Activated T-cell treated with anti-CD3 and anti-CD28 coated beads, Interleukin-2, amount 50 U/mL, for 24 hours (primary cell): ENCODE data around the gene UBXN11.
"Not testable (repeated sequence)": the region's sequence is repeated elsewhere in the genome, so short reads cannot be mapped to it uniquely, and the experiment has no call there.

Source experiments
- DNase-seq: peaks from one replicate; pipeline ENCODE4 v3.0.0-alpha.2; 2020
- H3K27ac Mint-ChIP-seq: 2 replicates; pipeline ENCODE4 v1.8.0; 2020; ENCODE audit warnings: mild to moderate bottlenecking, mixed read lengths
- H3K27me3 Mint-ChIP-seq: 2 replicates; pipeline ENCODE4 v1.8.0; 2020; ENCODE audit warnings: mixed read lengths
- H3K36me3 Mint-ChIP-seq: 2 replicates; pipeline ENCODE4 v1.8.0; 2020; ENCODE audit warnings: low read depth, mixed read lengths
- H3K4me1 Mint-ChIP-seq: 2 replicates; pipeline ENCODE4 v1.8.0; 2020; ENCODE audit warnings: low read depth, mixed read lengths
- H3K4me3 Mint-ChIP-seq: 2 replicates; pipeline ENCODE4 v1.8.0; 2020; ENCODE audit warnings: mild to moderate bottlenecking, moderate library complexity, mixed read lengths
- H3K9me3 Mint-ChIP-seq: 2 replicates; pipeline ENCODE4 v1.8.0; 2020; ENCODE audit warnings: mixed read lengths

The UBXN11 gene

GRCh38 chr1:26305667-26306289 is 658 bp downstream of the UBXN11 start:
- Mint-ChIP-seq H3K27me3 (no peaks in the 10 kb centered on the region), H3K36me3 (peaks cover 13% of the 10 kb centered on the region), H3K27ac (peak overlapping the region; percentile 97), H3K4me3 (peak overlapping the region; percentile 99), H3K4me1 (peaks cover 32% of the 10 kb centered on the region), H3K9me3 (no peaks in the 10 kb centered on the region)
- DNase-seq = no peak

DNA sequence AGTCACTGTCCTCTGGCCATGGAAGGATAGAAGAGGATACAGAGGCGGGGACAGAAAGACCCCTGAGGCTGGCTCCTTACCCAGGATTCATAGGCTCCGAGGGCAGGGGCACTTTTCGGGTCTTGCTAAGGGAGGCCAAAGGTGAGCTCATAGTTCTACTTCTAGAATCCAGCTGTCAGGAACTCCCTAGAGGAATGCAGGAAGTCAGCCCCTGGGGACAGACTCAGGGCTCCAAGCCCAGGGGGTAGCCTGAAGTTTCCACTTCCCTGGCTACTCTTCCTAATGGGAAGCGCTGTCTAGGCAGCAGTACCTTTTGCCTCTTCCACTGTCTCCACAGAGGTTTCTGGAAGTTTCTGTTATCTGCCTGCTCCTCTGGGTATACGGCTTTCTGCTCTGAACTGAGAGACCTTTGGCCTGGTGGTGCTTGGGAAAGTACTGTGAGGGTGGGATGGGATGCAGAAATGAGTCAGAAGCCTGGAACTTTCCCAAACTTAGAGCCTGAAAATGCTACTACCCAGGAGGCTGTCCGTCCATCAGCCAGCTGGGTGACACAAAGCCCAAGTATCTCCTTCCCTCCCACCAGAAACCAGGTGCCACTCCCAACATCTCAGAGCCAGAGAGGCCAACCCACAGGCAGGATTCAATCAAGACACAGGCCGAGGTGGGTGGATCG is 3.6 kb downstream of the UBXN11 start:
- Mint-ChIP-seq H3K27me3 (no peaks in the 10 kb centered on the region), H3K36me3 (peaks cover 13% of the 10 kb centered on the region), H3K4me1 (peaks cover 28% of the 10 kb centered on the region), H3K4me3 (no peak overlapping the region), H3K27ac (no peak overlapping the region), H3K9me3 (no peaks in the 10 kb centered on the region)
- DNase-seq = no peak

DNA sequence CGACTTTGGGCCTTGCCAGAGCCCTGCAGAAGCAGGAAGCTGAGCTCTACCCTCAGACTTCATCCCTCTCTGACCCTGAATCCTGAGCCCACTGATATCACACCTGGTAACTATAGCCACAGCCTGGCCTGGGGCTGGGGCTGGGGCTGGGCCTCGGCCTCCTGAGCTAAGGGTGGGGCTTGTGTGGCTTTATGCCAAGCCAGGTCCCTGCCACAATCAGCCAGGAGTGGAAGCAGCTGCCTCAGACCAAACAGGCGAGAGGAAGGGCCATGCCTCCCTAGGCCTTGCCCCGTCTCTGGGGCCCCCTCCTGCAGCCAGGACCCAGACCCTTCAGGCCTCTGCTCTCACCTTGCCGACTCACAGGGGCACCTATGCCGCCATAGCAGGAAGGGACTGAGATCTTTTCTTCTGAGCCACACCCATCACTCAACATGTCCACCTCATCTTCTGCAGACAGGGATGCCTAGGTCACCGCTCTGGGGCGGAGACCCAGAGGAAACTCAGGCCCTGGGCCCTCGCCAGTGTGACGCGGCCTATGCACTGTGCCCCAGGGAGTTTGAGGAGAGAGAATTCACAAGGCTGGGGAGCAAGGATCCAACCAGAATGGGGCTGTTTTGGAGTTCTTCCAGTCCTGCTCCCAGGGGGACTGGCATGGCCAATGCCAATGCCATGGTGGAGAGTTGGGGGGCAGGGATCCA is 5.7 kb downstream of the UBXN11 start:
- DNase-seq = no peak
- no peak overlapping the region for H3K27ac Mint-ChIP-seq
- H3K27me3 Mint-ChIP-seq = no peaks in the 10 kb centered on the region
- H3K4me1 Mint-ChIP-seq = peaks cover 10% of the 10 kb centered on the region
- peaks cover 19% of the 10 kb centered on the region for H3K36me3 Mint-ChIP-seq
- H3K4me3 Mint-ChIP-seq = no peak overlapping the region
- H3K9me3 Mint-ChIP-seq = no peaks in the 10 kb centered on the region

DNA sequence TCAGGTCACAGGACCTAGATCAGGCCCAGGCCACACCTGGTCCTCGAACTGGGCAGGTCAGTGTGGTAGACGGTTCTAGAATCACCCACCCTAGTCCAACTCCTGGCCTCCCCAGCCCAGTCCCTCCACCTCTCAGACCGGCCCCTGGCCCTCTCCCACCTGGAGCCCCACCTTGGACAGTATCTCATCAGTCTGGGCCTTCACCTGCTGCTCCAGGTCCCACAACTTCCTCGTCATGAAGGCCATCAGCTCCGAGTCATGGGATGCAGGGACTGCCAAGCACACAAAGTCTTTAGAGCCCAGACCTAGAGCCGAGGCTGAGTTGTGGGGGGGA is 8.7 kb downstream of the UBXN11 start:
- no peak overlapping the region for H3K4me3 Mint-ChIP-seq
- H3K9me3 Mint-ChIP-seq = no peaks in the 10 kb centered on the region
- H3K27me3 Mint-ChIP-seq = no peaks in the 10 kb centered on the region
- no peak overlapping the region for H3K27ac Mint-ChIP-seq
- peaks cover 38% of the 10 kb centered on the region for H3K36me3 Mint-ChIP-seq
- peaks cover 9% of the 10 kb centered on the region for H3K4me1 Mint-ChIP-seq
- DNase-seq = no peak

- DNase-seq = no peak
- Mint-ChIP-seq H3K27me3 (no peaks in the 10 kb centered on the region), H3K9me3 (no peaks in the 10 kb centered on the region), H3K4me1 (peaks cover 10% of the 10 kb centered on the region), H3K27ac (no peak overlapping the region), H3K4me3 (no peak overlapping the region), H3K36me3 (peaks cover 41% of the 10 kb centered on the region)
Observed at GRCh38 chr1:26297057-26297790, 9.2 kb downstream of the UBXN11 start.

GRCh38 chr1:26296340-26297056 is 9.9 kb downstream of the UBXN11 start:
- no peaks in the 10 kb centered on the region for H3K27me3 Mint-ChIP-seq
- no peak overlapping the region for H3K4me3 Mint-ChIP-seq
- no peak for DNase-seq

DNA sequence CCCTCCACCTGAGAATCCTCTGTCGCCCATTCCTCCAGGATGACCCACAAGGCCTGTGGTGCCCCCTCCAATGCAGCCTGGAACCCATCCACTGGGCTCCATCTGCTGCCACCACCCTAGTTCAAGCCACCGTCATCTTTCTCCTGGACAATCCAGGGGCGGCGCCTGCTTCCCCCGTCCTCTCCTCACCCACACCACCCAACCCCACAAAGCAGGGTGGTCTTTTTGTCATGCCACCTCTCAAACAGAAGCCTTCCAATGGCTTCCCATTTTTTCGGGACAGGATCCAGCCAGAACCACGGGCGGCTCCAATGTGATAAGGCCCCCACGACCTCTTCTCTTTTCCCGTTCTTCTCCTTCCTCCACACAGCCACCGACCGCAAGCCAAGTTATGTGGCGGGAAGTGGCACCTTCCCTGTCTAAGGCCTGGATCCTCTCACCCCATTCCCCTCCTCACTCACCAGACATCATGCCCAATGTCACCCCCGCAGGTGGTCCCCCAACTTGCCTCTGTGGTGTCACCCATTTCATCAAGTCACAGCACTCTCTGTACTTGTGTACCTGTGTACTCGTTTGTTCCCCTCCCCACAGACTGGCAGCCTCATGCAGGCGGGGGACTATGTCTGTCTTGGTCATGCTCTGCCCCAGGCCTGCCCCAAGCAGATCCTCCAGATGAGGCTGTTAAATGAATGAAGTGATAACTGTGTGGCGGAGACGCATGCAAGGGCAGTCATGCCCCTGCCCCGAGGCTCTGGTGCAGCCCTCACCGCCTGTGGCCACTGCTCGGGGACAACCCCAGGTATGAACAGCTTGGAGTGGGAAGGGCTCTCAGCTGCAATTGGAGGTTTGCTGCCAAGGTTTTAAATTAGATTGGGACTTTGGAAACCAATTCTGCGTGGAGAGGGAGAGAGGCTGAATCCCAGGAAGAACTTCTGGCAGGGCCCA is 11.0 kb downstream of the UBXN11 start:
- Mint-ChIP-seq H3K27me3 (no peaks in the 10 kb centered on the region), H3K27ac (peak overlapping the region; percentile 15), H3K4me1 (peaks cover 27% of the 10 kb centered on the region), H3K4me3 (no peak overlapping the region), H3K9me3 (no peaks in the 10 kb centered on the region), H3K36me3 (peaks cover 35% of the 10 kb centered on the region)
- no peak for DNase-seq

More at GRCh38 chr1:26296340-26297056, 9.9 kb downstream of the UBXN11 start:
- Mint-ChIP-seq H3K9me3 (no peaks in the 10 kb centered on the region), H3K36me3 (peaks cover 41% of the 10 kb centered on the region), H3K27ac (peak overlapping the region; percentile 60), H3K4me1 (peaks cover 17% of the 10 kb centered on the region)

- peaks cover 38% of the 10 kb centered on the region for H3K4me1 Mint-ChIP-seq
- H3K36me3 Mint-ChIP-seq = peaks cover 44% of the 10 kb centered on the region
- H3K9me3 Mint-ChIP-seq = no peaks in the 10 kb centered on the region
- H3K27ac Mint-ChIP-seq = no peak overlapping the region
- no peak overlapping the region for H3K4me3 Mint-ChIP-seq
- DNase-seq = no peak
- H3K27me3 Mint-ChIP-seq = no peaks in the 10 kb centered on the region
Observed at GRCh38 chr1:26293911-26294463, 12.4 kb downstream of the UBXN11 start.

DNA sequence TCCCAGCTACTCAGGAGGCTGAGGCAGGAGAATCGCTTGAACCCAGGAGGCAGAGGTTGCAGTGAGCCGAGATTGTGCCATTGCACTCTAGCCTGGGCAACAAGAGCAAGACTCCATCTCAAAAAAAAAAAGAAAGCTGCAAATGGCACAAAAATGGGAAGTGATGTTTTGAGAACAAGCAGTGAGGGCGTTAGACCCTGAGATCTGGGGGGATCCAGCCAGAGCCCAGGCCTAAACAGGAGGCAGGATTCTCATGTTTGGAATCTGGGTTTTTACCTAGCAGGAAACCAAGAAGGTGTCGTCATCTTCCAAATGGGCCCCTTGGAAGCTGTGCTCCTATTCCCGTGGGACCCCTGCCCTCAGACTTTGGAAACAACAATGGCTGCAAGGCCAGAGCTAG is 13.7 kb downstream of the UBXN11 start:
- Mint-ChIP-seq H3K36me3 (peaks cover 44% of the 10 kb centered on the region), H3K4me1 (peaks cover 50% of the 10 kb centered on the region), H3K27ac (peak overlapping the region; percentile 75)
- H3K9me3 Mint-ChIP-seq, H3K27me3 Mint-ChIP-seq, DNase-seq, H3K4me3 Mint-ChIP-seq: not testable (repeated sequence)

- H3K27ac Mint-ChIP-seq = peak overlapping the region; percentile 96
- peaks cover 42% of the 10 kb centered on the region for H3K36me3 Mint-ChIP-seq
- no peaks in the 10 kb centered on the region for H3K9me3 Mint-ChIP-seq
- no peak for DNase-seq
- H3K4me1 Mint-ChIP-seq = peaks cover 58% of the 10 kb centered on the region
- H3K4me3 Mint-ChIP-seq = no peak overlapping the region
- no peaks in the 10 kb centered on the region for H3K27me3 Mint-ChIP-seq
Observed at GRCh38 chr1:26291939-26292338, 14.5 kb downstream of the UBXN11 start.

DNA sequence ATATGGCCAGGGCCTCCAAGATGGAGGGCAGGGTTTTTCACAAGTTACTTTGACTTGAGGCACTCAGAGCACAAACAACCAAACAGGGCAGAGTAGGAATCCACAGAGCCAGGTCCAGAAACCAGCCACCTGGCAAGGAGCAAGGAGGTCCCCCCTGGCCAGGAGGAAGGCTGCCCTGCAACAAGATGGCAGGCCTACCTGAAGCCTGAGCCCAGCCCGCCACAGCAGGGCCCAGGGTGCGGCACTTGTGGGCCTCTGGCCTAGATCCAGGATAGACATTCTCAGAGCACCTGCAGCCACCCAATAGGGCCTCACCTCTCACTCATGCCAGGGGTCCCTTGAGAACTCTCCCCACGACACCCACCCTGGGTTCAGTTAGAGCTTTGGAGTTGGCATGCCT is 15.0 kb downstream of the UBXN11 start:
- no peaks in the 10 kb centered on the region for H3K27me3 Mint-ChIP-seq
- peak overlapping the region; percentile 96 for H3K27ac Mint-ChIP-seq
- H3K4me1 Mint-ChIP-seq = peaks cover 63% of the 10 kb centered on the region
- H3K4me3 Mint-ChIP-seq = no peak overlapping the region
- DNase-seq = no peak
- no peaks in the 10 kb centered on the region for H3K9me3 Mint-ChIP-seq
- peaks cover 40% of the 10 kb centered on the region for H3K36me3 Mint-ChIP-seq

DNA sequence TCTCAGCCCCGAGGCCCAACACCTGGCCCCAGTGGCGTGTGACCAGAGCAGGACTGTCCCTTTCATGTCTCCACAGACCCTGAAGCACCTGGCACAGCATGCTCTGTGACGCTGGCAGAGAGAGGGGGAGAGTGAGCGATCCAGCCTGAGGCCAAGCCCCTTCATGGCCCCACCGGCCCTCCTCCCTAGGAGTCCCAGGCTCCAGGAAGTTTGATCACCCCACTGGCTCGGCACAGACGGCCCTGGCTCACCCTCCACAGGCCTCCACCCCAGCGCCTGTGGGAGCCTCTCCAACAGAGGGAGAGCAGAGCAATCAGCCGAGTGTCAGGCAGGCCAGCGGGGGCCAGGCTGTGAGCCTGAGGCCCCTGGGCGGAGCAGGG is 15.6 kb downstream of the UBXN11 start:
- Mint-ChIP-seq H3K27me3 (no peaks in the 10 kb centered on the region), H3K36me3 (peaks cover 38% of the 10 kb centered on the region)

More for the DNA sequence above, 15.6 kb downstream of the UBXN11 start:
- H3K9me3 Mint-ChIP-seq = no peaks in the 10 kb centered on the region
- H3K4me3 Mint-ChIP-seq = no peak overlapping the region
- peaks cover 68% of the 10 kb centered on the region for H3K4me1 Mint-ChIP-seq
- DNase-seq = no peak
- H3K27ac Mint-ChIP-seq = peak overlapping the region; percentile 96
